Measurements from ENCODE around the gene AKTIP.
"Not testable (repeated sequence)": the region's sequence is repeated elsewhere in the genome, so short reads cannot be mapped to it uniquely, and the experiment has no call there.

The AKTIP gene

GRCh38 chr16:53502331-53503269, at the start of gene AKTIP:
Gene AKTIP (minus strand): TSS chr16:53503209. CDS start chr16:53500259, 2,950 bp downstream.
- DNase-seq = peak; percentile 34

DNA sequence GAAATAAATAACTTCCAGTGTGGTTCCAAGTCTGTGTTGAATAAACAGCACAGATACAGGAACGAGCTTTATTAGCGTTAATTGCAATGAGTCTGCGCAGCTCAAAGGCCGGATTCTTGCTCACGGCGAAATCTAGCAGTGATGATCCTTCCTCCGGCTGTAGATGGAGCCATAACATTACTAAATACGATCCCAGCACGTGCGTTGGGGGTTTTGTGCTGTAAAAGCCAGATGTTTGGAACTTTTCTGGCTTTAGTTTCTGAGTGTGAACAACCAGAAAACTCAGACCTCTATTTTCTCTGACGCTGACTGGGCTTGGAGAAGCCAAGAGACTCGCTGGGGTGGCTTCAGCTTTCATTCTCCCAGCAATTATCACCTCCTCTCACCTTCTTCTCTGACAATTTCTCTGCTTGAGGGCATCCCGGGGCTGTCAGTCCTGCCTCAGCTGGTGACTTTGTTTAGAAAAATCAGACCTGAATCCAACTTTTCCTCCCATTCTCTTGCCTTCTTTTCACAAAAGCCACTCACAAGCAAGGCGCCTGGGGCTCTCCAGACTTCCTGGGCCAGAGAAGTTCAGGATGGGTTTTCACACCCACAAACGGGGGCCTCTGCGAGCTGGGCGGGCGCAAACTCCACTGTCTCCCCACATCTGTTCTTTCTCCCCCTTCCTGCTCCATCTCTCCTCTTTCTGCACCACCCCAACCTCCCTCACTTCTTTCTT, 47.1 kb upstream of the AKTIP start:
- peak; percentile 86 for DNase-seq

- DNase-seq = no peak
Observed at GRCh38 chr16:53546988-53547391, 44.0 kb upstream of the AKTIP start.

- DNase-seq = no peak
Observed at GRCh38 chr16:53545433-53545832, 42.4 kb upstream of the AKTIP start.

DNA sequence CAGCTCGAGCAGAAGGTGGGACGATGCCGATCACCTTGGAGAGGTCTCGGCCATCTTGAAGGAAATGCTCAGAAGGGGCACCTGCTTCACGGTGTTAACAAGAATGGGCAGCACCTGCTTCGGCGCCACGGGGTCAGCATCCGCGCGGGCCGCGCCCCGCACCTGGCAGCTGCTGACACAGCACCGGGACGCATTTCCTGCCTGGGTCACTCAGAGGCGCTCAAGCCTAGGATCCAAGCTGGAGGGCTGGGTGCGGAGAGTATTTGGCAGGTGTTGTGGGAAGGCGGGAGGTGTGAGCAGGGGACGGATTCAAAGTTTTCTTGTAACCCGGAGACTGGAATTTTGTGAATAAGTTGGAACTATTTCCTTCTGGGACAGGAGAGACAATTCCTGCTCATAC, 39.3 kb upstream of the AKTIP start:
- no peak for DNase-seq

GRCh38 chr16:53541326-53541725, 38.3 kb upstream of the AKTIP start:
- DNase-seq = no peak

DNA sequence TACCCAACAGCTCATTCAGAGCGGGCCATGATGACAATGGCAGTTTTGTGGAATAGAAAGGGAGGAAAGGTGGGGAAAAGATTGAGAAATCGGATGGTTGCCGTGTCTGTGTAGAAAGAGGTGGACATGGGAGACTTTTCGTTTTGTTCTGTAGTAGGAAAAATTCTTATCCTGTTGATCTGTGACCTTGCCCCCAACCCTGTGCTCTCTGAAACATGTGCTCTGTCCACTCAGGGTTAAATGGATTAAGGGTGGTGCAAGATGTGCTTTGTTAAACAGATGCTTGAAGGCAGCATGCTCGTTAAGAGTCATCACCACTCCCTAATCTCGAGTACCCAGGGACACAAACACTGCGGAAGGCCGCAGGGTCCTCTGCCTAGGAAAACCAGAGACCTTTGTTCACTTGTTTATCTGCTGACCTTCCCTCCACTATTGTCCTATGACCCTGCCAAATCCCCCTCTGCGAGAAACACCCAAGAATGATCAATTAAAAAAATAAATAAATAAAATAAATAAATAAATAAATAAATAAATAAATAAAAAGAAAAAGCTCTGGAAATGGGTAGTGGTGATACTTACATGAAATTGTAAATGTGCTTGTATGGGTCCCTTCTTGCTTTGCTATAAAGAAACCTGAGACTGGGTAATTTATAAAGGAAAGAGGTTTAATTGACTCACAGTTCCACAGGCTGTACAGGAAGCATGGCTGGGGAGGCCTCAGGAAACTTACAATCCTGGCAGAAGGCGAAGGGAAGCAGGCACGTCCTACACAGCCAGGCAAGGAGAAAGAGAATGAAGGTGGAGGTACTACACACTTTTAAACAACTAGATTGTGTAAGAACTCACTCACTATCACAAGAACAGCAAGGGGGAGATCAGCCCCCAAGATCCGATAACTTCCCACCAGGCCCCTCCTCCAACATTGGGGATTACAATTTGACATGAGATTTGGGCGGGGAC, 37.0 kb upstream of the AKTIP start:
- DNase-seq = not testable (repeated sequence)

- not testable (repeated sequence) for DNase-seq
Observed at GRCh38 chr16:53539346-53539745, 36.3 kb upstream of the AKTIP start.

DNA sequence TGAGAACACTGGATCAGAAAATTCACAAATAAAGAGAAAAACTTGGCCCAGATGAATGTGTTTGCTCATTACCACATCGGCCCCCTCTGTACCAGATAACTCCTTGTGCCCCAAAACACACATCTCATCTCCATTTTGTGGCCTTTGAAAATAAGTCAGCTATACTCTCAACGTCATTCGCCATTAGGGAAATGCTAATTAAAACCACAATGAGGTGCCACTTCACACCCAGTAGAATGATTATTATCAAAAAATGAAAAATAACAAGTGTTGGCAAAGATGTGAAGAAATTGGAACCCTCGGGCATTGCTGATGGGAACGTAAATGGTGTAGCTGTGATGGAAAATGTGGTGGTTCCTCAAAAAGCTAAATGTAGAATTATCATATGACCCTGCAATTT, 34.6 kb upstream of the AKTIP start:
- DNase-seq = no peak

DNA sequence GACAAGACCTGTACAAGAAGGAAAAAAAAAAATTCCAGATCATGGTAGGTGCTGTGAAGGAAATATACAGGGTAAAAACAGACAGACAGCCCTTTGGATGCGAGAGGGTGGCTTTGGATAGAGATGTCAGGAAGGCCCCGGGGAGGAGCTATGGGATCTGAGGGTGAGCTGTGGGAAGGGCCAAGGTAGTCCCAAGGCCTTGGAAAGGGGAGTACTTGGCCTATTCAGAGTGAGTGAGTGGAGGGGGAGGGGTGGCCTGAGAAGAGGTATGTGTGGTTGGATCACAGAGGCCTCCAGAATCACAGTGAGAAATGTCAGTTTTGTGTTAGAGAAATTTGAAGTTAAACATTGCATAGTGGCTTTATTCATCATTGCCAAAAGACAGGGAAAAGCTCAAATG, 31.2 kb upstream of the AKTIP start:
- DNase-seq = no peak

GRCh38 chr16:53530741-53531140, 27.7 kb upstream of the AKTIP start:
- DNase-seq = no peak

- DNase-seq = no peak
Observed at GRCh38 chr16:53530046-53530445, 27.0 kb upstream of the AKTIP start.

DNA sequence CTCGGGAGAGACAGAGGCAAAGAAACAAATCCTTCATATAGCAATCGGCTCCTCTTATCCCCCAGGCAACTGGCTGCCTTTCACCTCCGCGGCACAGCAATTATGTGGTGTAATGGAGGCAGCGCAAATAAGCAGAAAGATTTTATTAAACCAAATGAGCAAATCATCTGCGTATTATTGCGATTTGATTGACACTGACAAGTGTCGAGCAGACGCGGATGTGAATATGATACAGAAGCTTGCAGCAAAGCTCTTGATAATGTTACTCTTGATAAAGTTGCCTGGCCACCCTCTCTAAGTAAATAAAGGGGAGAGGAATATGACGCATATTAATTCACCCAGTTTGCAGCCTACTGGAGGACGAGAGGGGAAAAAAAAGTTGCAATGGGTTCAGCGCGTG, 26.5 kb upstream of the AKTIP start:
- DNase-seq = no peak

- no peak for DNase-seq
Observed at GRCh38 chr16:53528797-53529196, 25.8 kb upstream of the AKTIP start.

DNA sequence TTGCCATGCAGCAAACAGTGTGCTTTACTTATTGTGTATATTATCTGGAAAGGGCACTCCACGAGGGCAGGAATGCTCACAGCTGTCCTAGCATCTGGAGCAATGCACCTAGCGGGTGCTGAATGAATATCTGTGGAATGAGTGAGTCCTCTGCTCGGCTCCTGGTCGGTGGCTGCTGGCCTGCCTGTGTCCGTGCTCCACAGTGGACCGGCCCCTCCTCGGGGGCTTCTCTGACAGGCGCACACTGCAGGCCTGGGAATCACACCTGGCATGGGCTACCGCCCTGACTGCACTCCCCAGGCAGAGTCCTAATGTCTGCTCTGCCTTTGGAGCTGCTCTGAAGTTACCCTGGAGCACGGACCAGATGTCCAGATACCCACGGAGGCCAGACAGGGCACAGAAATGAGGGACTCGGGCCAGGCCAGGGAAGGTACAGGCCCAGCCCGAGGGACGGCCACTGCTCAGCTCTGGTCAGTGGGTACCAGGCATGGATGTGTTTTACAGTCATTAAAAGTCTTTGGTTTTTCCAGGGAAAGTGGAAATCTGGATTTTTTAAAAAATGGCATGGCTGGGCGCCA, 21.1 kb upstream of the AKTIP start:
- DNase-seq = no peak

DNA sequence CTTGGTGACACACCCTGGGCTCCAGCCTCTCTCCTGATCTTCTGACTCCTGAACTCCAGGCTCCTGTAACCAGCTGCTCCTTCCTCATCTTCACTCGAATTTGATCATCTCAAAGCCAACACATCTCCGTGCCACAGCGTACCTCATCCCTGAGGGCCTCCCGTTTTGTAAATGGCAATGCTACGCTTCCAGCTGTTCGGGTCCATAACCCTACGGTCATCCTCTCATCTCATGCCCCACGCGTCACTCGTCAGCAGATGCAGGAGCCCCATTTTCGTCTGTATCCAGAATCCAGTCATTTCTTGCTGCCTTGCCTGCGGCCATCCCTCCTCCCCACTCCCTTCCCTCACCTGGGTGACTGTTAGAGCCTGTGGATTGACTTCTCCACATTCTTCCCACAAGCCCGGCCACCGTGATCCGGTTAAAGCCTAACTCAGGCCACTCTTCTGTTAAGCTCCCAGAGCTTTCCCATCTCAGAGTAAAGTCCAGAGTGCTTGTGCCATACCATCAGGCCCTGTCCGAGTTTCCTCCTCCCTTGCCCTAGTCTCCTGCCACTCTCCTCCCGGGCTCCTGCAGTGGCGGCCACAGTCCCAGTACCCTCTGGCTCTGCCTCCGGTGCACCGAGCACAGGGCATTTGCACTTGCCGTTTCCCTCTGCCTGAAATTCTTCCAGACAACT, 20.3 kb upstream of the AKTIP start:
- DNase-seq = no peak

DNA sequence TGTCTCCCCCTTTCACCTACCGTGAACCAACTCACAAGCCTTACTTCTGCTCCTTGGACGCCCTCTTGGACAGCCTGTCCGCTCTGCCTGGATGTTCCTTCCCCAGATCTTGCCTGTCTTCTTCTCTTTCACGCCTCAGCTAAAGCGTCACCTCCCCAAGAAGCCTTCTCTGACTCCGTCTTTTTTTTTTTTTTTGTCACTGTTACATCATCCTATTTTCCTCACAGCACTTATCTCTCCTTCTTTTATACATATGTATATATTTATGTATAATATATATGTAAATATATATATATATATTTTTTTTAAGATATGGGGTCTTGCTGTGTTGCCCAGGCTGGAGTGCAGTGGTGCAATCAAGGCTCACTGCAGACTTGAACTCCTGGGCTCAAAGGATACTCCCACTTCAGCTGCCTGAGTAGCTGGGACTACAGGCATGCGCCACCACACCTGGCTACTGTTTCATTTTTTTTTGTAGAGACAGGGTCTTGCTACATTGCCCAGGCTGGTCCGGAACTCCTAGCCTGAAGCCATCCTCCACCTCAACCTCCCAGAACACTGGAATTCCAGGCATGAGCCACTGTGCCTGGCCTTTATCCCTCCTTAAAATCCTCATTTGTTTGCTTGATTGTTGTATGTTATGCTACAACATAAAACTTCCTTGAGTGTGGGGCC, 16.5 kb upstream of the AKTIP start:
- no peak for DNase-seq

DNA sequence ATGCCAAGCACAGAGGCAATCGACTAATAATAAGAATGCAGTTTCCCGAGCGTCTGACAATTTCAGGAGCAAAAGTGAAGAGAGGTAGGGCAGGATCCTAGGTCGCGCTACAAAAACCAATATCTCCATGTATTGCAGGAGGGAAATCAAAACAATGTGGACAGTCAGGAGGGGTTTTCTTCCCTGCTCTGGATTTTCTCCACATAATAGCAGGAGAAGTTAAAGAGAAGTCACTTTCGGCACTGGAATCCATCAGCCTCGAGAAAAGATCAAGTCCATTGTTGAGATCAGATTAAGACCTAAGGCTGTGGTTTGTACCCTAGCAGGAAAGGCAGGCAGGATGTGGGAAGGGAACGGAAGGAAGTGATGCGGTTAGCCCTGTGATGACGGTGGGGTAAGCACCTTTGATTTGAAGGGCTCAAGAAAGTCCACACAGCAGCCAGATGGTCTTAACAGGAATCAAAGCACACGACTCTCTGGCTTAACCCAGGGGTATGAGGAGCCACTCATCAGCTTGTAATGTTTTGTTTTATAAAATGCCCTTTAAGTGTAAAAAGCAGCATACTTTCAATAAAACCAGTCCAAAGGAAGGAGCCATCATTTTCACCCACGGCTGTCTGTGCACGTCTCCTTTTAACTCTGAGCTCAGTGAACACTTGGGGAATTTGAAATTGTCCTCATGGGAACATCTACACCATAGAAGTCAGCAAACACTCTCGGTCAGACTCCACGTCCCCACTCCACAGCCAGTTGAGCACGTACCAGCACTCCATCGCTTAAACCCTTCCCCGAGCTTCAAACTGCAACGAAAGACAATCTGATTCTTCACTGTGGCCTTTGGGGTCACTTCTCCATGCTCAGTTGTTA, 15.8 kb upstream of the AKTIP start:
- DNase-seq = peak; percentile 48

- no peak for DNase-seq
Observed at GRCh38 chr16:53517851-53518250, 14.8 kb upstream of the AKTIP start.

DNA sequence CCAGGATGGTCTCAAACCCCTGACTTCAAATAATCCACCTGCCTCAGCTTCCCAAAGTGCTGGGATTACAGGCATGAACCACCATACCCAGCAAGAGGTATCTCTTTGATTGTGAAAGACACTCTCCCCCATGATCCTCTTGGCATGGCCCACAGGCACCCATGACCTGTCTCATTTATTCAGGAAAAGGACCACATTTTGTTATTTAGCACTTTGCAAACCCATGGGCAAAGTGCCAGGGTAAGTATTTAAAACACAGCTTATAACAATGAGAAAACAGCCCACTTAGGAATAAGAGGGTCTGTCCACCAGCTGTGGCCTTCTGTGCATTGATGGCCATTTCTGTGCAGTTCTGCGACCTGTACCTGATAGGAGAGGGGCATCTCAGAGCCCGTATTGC, 12.8 kb upstream of the AKTIP start:
- no peak for DNase-seq

All from right hindlimb (tissue), 1 donor.